HG02973 (cell line): ENCODE data around the gene FAM32A.

Experiments
- ATAC-seq: cut with Tn5 transposase; IDR thresholded peaks from one replicate; pipeline ENCODE4 v1.9.1; 2021; ENCODE audit warnings: moderate library complexity; ENCODE audit not compliant: unreplicated experiment

FAM32A gene

DNA sequence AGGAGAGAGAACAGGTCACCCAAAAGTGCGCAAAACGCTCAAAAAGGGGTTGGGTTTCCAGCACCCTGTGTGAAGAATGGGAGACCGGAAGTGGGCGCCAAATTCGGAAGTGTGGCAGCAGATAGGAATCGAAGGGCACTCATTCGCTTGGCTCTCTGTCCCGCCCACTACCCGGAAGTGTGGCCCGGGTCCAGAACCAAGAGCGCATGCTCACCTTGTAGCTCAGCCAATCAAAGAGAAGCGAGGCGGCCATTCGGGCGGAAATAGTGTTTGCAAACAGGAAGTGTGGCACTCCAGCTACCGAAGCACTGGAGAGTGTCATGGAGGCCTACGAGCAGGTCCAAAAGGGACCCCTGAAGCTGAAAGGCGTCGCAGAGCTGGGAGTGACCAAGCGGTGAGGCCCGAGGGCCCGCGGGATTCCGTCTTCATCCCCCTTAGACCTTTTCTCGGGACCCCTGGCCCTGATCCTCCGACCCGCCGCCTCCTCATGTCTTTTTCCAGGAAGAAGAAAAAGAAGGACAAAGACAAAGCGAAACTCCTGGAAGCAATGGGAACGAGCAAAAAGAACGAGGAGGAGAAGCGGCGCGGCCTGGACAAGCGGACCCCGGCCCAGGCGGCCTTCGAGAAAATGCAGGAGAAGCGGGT lies at the start of gene FAM32A:
Gene FAM32A (plus strand): TSS at position 288 of the 645 bp plus-strand sequence. CDS start 33 bp downstream, at position 321.
- ATAC-seq: peak; percentile 85

DNA sequence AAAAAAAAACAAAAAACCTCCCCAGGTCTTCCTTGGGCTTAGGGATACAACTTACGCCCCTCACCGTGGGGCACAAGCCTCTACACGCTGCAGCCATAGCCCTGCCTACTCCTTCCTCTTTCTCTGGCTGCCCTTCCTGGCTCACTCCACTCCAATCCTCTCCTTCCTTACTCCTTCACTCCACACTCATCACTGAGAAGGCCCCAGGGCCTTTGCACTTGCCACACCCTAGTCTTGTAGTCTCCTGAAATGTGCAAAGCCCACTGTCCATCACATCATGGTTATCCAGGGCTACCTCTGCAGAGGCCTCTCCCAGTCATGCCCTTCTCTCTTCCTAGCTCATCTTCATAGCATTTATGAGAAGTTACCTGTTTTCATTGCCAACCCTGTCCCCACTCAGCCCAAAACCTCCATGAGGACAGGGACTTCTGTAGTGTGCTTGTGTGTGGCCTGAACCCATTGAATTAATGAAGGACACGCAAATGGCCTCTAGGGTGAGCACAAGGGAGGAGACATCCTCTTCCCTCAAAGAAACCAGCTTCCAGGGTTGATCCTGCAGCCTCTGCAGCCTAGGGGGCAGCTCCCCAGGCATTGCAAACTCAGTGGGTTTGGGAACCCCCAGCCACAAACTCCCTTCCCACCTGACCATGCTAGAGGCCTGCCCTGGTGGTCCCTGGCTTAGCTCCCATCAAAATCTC lies 49.6 kb upstream of the FAM32A start:
- no peak for ATAC-seq

DNA sequence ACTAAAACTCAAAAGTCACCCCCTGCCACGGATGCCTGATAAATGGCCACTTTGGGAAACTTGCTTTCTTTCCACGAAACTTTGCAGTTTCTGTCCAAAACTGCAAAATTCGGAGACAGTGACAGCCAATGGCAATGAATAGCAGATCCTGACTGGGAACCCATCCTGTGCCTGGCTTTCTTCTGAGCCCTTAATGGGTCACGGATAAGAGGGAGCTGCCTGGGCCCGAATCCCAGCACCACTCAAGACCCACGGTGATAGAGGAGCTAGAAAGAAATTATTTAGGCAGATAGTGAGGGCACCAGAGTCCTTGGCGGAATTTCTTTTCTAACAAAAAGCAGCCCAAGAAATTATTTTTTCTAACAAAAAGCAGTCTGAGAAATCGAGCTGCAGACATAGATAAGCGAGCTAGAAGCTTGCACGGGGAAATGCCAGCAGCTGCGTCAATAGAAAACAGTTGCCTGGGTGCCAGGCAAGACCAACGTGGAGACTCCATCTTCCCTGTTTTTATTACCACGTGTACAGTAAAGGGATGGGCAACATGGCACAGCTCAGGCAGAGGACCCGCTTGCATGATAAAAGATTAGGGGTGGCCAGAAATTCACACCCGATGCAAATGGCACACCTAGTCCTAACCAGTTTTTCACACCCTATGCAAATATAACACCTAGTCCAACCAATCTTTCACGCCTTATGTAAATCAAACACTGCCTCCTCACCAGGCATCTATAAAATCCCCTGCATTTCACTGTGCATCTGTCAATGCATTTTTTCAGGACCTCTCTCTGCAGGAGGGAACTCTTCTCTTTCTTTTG lies 48.8 kb upstream of the FAM32A start:
- no peak for ATAC-seq

DNA sequence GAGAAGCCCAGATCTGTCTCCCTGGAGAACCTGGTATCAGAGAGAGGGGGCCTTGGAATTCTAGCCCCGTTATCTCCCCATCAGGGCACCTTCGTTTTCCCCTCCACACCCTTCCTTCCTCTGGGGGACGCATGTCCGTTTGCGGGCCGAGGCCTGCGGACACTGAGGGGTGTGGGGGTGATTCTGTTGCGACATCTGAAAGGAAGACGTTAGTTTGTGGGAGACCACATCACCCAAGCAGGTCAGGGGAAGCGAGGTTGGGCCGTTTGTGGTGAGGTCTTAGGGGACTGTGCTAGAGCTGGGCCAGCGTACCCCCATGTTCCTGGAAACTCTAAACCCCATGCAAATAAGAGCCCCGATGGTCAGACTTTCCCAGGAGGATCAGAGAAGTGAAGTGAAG lies 45.5 kb upstream of the FAM32A start:
- ATAC-seq: no peak

DNA sequence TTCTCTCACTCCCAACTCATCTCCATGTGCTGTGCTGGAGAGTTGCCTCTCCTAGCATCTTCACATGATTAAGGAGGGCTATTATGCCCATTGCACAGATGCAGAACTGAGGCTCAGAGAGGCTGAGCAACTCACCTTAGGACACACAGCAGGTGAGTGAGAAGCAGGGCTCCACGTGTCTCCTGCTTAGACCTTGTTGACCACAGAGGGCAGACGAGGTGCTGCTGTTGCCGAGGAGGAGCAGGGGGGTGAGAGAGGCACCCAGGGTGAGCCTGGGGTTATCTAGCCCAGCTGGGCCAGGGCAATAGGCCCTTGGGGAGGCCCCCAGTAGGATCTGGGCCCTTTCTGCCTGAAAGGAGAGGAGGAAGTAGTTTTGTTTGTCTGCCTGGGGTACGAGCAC lies 44.2 kb upstream of the FAM32A start:
- no peak for ATAC-seq

DNA sequence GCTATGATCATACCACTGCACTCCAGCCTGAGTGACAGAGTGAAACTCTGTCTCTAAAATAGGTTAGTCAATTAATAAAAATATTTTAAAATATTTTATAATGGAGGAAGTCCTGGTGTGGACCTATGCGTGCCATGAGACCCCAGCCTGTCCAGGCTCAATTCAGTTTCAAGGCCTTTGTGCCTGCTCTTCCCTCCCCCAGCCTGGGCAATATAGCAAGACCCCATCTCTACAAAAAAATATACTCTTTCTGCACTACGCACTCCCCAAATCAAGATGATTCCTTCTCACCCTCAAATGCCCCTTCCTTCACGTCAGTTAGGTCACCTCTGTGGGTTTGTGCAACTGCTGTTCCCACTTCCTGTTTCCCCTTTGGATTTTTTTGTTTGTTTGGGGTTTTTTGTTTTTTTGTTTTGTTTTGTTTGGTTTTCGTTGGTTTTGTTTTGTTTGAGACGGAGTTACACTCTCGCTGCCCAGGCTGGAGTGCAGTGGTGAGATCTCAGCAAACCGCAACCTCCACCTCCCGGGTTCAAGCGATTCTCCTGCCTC lies 43.1 kb upstream of the FAM32A start:
- ATAC-seq: no peak

DNA sequence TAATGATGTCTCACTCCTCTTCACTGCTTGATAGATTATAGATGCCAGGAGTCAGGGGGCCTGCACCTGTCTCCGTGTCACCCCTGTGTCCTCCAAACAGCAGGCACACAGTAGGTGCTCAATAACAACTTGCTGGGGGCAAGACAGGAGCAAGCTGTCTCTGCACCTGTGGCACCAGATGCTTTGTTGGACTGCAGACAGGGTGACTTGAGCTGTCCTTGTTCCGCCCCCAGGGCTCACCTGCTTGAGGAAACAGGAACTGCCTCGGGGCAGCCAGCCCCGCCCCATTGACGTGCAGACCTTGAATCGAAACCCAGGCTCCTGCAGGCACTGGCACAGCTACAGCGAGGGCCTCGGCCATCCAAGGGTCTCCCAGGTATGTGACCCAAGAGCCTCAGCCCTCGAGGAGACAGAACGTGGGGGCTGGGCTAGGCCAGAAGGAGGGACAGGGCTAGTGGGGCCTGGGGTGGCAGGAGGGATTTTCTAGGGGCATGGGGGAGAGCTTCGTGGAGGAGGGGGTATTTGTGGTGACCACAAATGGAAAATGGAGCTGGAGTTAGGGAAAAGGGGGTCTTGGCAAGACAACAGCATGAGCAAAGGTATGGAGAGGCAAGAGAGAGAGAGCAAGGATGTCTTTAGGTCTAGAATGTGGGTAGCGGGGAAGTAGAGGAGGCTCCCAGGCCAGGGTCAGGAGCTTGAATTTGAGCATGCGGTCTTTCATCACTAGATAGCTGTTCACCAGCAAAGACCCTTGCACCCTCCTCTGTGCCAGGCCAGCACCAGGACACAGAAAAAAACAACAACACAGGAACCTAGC lies 41.6 kb upstream of the FAM32A start, which contains the start of gene HSH2D:
Gene HSH2D (plus strand): TSS at position 287 of the 817 bp plus-strand sequence. CDS start 5,066 bp downstream, outside the sequence.
- ATAC-seq: peak; percentile 60

DNA sequence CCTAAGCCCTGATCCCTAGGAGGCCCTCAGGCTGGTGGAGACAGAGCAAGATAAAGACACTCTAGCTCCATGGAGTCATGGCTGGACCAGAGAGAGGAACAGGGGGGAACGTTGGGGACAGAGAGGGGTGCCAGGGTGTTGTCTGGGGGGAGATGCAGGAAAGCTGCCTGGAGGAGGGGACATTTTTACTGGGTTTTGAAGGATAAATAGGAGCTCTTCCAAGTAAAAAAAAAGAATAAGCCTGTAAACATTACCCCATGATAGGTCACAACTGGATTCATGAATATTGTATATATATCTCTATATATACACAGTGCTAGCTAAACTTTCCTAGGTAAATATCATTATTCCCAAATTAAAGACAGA lies 41.0 kb upstream of the FAM32A start:
- no peak for ATAC-seq

DNA sequence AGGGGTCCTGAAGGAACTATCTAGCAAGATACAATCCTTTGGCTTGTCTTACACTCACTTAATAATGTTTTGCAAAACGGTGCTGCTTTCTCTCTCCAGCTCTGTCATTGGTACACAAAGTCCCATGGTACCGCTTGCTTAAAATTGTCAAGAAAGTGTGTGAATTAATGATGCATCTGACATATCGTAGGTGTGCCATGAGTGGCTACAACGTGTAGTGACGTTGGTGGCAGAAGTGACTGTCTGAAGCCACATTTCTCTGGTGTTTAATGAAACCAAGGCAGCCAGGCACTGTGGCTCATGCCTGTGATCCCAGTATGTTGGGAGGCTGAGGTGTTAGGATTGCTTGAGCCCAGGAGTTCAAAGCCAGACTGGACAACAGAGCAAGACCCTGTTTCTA lies 39.1 kb upstream of the FAM32A start:
- no peak for ATAC-seq

DNA sequence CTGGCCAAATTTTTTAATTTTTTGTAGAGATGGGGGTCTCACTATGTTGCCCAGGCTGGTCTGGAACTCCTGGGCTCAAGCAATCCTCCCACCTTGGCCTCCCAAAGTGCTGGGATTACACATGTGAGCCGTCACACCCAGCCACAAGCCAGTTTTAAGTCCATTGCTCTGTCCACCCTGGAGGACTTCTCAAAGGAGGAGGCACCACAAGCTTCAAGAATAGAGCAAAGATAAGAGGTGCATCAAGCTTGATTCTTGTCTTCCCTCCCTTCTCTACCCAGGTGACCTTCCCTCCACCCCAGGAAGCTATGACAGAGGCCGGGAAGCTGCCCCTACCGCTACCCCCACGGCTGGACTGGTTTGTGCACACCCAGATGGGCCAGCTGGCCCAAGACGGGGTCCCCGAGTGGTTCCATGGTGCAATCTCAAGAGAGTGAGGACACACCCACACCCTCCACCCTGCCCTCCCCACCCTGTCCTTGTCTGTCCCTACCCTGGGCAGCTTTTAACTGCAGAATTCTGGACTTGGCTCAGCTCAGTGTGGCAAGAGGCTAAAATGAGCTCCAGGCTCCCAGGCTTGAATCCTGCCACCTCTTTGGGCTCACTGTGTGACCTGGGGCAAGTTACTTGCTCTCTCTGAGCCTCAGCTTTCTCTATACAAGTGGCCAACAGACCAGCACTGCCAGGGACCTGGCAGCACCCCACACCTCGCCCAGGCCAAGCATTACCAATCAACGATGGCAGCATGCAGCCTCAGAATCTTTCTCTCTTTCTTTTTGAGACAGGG lies 36.6 kb upstream of the FAM32A start:
- no peak for ATAC-seq

DNA sequence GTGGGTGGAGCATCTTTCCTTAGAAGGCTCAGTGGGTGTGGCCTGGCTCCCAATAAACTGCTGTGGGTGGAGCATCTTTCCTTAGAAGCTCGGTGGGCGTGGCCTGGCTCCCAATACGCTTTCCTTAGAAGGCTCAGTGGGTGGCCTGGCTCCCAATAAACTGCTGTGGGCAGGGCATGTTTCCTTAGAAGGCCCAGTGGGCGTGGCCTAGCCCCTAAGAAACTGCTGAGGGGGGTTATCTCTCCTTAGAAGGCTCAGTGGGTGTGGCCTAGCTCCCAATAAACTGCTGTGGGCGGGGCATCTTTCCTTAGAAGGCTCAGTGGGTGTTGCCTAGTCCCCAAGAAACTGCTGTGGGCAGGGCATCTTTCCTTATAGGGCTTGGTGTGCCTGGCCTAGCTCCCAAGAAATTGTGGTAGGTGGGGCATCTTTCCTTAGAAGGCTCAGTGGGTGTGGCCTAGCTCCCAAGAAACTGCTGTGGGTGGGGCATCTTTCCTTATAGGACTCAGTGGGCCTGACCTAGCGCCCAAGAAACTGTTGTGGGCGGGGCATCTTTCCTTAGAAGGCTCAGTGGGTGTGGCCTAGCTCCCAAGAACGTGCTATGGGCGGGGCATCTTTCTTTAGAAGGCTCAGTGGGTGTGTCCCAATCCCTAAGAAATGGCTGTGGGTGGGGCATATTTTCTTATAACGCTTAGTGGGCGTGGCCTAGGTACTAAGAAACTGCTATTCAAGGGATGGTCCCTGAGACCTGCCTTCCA lies 31.5 kb upstream of the FAM32A start:
- ATAC-seq: no peak

DNA sequence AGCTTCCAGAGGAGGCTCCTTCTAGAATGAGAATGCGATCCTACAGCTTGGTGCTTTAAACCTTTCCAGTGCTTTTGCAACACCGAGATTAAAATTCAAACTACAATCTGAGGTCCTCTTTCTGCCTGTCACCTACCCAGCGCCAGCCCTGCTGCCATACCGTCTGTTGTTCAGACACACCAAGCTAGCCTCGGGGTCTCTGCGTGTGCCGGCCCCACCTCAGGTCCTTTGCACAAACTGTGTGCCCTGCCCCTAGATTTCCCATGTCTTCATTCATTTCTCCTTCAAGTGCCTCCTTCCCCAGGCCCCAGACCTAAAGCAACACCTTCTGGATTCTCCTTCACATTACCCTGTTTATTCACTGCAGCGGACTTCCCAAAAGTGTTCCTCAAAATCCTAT lies 30.7 kb upstream of the FAM32A start:
- no peak for ATAC-seq

DNA sequence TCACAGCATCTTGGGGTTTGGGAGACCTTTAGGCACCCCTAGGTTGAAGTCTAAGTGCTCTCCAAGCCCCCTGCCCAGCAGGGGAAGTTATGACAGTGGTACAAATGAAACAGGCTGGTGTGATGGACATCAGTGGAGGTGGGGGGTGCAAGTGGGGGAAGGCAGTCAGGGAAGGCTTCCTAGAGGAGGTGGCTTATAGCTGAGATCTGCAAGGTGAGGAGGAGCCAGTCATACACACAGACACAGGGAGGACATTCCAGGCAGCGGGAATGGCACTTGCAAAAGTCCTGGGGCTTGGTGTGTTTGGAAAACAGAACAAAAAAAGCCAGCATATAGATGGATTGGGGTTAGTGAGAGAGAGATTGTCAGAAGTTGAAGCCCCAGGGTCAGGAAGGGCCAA lies 30.1 kb upstream of the FAM32A start:
- ATAC-seq: no peak

DNA sequence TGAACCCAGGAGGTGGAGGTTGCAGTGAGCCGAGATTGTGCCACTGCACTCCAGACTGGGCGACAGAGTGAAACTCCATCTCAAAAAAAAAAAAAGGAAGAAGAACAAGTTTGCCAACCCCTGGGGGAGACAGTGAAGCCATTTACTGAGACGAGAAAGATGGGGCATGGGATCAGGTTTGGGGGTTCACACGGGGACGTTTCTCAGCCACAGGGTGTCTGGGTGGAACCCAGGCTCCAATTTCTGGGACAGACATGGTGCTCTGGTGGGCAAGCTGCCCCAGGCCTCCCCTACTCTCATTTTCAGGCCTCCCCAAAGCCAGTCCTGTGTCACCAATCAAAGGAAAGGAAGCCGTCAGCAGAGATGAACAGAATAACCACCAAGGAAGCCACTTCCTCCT lies 28.3 kb upstream of the FAM32A start:
- ATAC-seq: no peak

DNA sequence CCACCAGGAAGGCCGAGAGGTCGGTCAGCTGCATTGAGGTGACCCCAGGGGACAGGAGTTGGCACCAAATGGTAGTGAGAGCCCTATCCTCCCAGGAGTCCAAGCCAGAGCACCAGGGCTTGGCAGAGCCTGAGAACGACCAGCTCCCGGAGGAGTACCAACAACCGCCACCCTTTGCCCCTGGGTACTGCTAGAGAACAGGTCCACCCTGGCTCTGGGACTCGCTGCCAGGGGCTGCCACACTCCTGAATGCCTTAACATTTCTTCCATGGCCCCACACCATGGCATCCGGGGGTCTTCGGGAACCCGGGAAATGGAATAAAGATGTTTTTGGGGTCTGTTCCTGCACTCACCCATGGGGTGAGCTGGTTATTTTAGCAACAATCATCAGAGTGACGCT lies 27.6 kb upstream of the FAM32A start:
- ATAC-seq: no peak

DNA sequence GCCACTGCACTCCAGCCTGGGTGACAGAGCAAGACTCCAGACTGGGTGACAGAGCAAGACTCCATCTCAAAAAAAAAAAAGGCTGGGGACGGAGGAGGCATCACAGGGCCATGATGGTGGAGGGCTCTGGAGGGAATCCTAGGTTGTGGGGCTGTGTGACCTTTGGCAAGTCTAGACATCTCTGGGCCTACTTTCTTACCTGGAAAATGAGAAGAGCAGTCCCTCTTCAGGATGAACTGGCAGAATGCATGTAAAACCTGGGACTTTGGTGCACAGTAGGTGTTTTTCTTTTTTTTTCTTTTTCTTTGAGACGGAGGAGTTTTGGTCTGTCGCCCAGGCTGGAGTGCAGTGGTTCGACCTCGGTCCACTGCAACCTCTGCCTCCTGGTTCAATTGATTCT lies 25.6 kb upstream of the FAM32A start:
- ATAC-seq: no peak

DNA sequence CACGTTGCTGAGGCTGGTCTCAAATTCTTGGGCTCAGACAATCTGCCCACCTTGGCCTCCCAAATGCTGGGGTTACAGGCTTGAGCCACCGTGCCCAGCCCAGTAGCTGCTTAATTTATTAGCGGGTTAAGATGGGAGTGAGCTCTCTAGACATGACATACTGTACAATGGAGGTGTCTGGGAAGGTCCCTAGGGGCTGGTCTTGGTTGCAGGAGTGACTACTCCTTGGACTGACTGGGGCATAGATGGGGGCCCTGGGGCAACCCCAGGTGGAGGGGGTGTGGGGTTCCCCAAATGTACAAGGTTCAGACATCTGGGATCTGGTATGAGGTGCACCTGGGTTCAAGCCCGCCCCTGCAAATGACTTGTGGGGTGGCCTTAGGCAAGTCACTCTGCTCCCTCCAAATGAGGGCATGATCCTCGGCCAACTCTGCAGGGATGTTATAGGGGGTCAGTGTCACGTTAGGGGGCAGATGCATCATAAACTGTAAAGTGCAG lies 24.7 kb upstream of the FAM32A start:
- ATAC-seq: no peak

DNA sequence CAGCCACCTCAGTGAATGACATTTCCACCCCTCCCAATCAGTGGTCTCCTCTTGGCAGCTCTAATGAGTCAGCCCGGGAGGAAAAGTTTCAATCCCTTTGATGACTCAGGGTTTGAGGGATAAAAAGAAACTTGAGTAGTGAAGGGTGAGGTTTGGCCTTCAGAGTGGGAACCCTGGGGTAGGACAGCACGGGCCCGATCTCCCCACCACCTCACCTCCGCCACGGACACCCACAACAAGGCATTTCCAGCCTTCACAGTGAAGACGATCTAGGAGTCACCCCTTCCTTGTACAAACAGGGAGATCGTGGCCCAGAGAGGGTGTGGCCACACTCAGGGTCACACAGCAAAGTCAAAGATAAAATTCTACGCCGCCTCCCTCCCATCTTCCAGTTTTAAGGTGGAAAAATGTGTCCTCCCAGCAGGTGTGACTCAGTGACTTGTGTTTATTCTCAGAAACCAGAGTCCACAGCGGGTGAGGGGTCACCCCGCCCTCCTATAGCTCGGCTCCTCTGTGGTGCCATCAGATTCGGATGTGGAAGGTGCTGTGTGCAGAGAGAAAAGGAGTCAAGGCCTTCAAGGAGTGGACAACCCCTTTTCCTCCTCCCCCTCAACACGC lies 24.2 kb upstream of the FAM32A start:
- ATAC-seq: no peak

DNA sequence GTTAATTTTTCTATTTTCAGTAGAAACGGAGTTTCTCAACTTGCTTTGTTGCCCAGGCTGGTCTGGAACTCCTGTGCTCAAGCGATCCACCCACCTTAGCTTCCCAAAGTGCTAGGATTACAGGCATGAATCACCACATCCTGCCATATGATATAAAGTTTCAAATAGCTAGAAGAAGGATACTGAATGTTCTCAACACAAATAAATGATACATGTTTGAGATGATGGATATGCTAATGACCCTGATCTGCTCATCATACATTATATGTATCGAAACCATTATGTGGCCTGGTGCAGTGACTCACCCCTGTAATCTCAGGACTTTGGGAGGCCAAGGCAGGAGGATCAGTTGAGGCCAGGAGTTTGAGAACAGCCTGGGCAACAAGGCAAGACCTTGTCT lies 23.4 kb upstream of the FAM32A start:
- ATAC-seq: no peak
